OCI-LY3 (cell line): ENCODE results near the gene TMEM164.

Experiments used
- EZH2phosphoT487 ChIP-seq: fragments of 200-600 bp; shearing (Covaris generic); IDR thresholded peaks from 2 replicates; pipeline ENCODE4 v1.6.1; 2018; ENCODE audit warnings: antibody characterized with exemption, mixed run types, low read depth
- TF ChIP-seq, protein P1 (sequence below): fragments of 200-600, 300-600 bp; sonication (generic); IDR thresholded peaks from 2 replicates; pipeline ENCODE4 v1.5.1; 2014; ENCODE audit warnings: antibody characterized with exemption, low read length, low read depth

DNA sequence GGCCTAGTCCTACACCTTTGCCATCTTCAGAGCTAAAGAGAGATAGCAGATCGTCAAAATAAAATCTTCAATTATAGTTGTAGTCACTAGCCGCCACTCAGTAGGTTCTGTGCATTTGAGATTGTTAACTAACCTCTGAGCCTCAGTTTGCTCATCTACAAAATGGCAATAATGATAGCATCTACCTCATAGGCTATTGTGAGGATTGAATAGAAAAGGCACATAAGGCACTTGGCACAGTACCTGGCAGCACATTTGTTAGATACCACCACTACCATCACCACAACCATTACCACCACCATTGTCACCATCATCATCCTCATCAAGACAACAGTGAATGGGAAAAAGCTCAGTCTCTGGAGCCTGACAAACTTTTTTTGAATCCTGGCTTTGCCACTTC is 180.4 kb downstream of the TMEM164 start:
- TF ChIP-seq, protein P1, sequence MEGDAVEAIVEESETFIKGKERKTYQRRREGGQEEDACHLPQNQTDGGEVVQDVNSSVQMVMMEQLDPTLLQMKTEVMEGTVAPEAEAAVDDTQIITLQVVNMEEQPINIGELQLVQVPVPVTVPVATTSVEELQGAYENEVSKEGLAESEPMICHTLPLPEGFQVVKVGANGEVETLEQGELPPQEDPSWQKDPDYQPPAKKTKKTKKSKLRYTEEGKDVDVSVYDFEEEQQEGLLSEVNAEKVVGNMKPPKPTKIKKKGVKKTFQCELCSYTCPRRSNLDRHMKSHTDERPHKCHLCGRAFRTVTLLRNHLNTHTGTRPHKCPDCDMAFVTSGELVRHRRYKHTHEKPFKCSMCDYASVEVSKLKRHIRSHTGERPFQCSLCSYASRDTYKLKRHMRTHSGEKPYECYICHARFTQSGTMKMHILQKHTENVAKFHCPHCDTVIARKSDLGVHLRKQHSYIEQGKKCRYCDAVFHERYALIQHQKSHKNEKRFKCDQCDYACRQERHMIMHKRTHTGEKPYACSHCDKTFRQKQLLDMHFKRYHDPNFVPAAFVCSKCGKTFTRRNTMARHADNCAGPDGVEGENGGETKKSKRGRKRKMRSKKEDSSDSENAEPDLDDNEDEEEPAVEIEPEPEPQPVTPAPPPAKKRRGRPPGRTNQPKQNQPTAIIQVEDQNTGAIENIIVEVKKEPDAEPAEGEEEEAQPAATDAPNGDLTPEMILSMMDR, result no peak
- TF ChIP-seq EZH2phosphoT487, result no peak
